B cell (primary cell): ENCODE measurements around the gene JARID2. TPM values are rescaled to one million over a fixed set of nuclear protein-coding genes. Genes with fewer than 3 reads are reported as not detected.

ENCODE experiments used
- ATAC-seq: fragments of 200-7000 bp; cut with Tn5 transposase; one replicate; pipeline ENCODE4 v1.10.0; 2021; ENCODE audit warnings: low read depth, mild to moderate bottlenecking, moderate number of reproducible peaks, moderate library complexity
- CTCF ChIA-PET: fragments of 350-600 bp; sonication (Branson Sonifier 250); formaldehyde crosslinking; loops from one replicate; lab custom pipeline; 2021; ENCODE audit warnings: antibody characterized with exemption, inconsistent platforms; lab: Charles Lee
- POLR2A ChIA-PET: fragments of 350-600 bp; sonication (Branson Sonifier 250); formaldehyde crosslinking; loops from one replicate; lab custom pipeline; 2021; ENCODE audit warnings: antibody characterized with exemption; lab: Charles Lee
- DNase-seq: peaks from one replicate; pipeline ENCODE4 v3.0.0; 2013
- H2AFZ ChIP-seq: 2 replicates; pipeline ENCODE4 v1.6.1; 2012; ENCODE audit warnings: mild to moderate bottlenecking, low read depth, low read length; ENCODE audit not compliant: insufficient read depth, poor library complexity, severe bottlenecking
- H3K27ac ChIP-seq, 2 donors: 1 replicate in 1 of 2; 2 replicates in 1 of 2; pipeline ENCODE4 v1.5.1; 2012 to 2013; ENCODE audit warnings: low read length in 2 of 2, mild to moderate bottlenecking in 2 of 2, moderate library complexity in 1 of 2
- H3K27me3 ChIP-seq, 4 experiments: fragments of 200-600 bp in 1 of 4; sonication (generic) in 1 of 4; replicated peaks in 1 of 4; 1 replicate in 2 of 4; 2 replicates in 2 of 4; pipeline versions ENCODE4 v1.6.1 to v1.7.0; 2013 to 2016; ENCODE audit warnings: low read length in 3 of 4, mild to moderate bottlenecking in 2 of 4, mixed read lengths in 1 of 4, moderate library complexity in 1 of 4; ENCODE audit not compliant: insufficient read depth in 4 of 4, control insufficient read depth in 3 of 4; ENCODE audit errors: control extremely low read depth in 1 of 4
- H3K36me3 ChIP-seq, 2 experiments: replicated peaks in 1 of 2; 1 replicate in 1 of 2; 2 replicates in 1 of 2; pipeline versions ENCODE4 v1.6.1 to v1.7.1; 2013; ENCODE audit warnings: low read length in 1 of 2; ENCODE audit not compliant: insufficient read depth in 2 of 2, control insufficient read depth in 1 of 2; ENCODE audit errors: control extremely low read depth in 1 of 2, extremely low read depth in 1 of 2
- H3K4me1 ChIP-seq, 2 donors: fragments of 200-600 bp in 1 of 2; sonication (generic) in 1 of 2; 1 replicate in 1 of 2; 2 replicates in 1 of 2; pipeline versions ENCODE4 v1.5.1 to v1.6.1; 2013 to 2017; ENCODE audit warnings: low read length in 2 of 2; ENCODE audit not compliant: control insufficient read depth in 2 of 2, insufficient read depth in 2 of 2
- H3K4me2 ChIP-seq: replicated peaks from 2 replicates; pipeline ENCODE3; 2012; ENCODE audit warnings: mild to moderate bottlenecking, low read depth, low read length; ENCODE audit not compliant: poor library complexity, severe bottlenecking
- H3K4me3 ChIP-seq, 5 experiments: fragments of 200-600 bp in 1 of 5; sonication (generic) in 1 of 5; 1 replicate in 3 of 5; 2 replicates in 2 of 5; pipeline versions ENCODE4 v1.5.1 to v1.7.0; 2011 to 2016; ENCODE audit warnings: low read length in 4 of 5, mild to moderate bottlenecking in 4 of 5, low read depth in 2 of 5, control low read depth in 1 of 5, moderate library complexity in 1 of 5; ENCODE audit not compliant: insufficient read depth in 1 of 5; ENCODE audit errors: control extremely low read depth in 1 of 5, extremely low read depth in 1 of 5
- H3K79me2 ChIP-seq: fragments of 200-600 bp; sonication (generic); one replicate; pipeline ENCODE4 v1.6.0; 2016; ENCODE audit warnings: low read length; ENCODE audit not compliant: control insufficient read depth, insufficient read depth
- H3K9ac ChIP-seq: fragments of 200-600 bp; sonication (generic); 2 replicates; pipeline ENCODE4 v1.6.1; 2017; ENCODE audit warnings: mild to moderate bottlenecking, low read length, moderate library complexity
- H3K9me3 ChIP-seq, 3 donors: one replicate each; pipeline versions ENCODE4 v1.6.1 to v1.7.1; 2013; ENCODE audit warnings: low read length in 2 of 3; ENCODE audit not compliant: control insufficient read depth in 2 of 3, insufficient read depth in 1 of 3; ENCODE audit errors: control extremely low read depth in 1 of 3
- H4K20me1 ChIP-seq: 2 replicates; pipeline ENCODE4 v1.6.0; 2012; ENCODE audit warnings: mild to moderate bottlenecking, low read length; ENCODE audit not compliant: insufficient read depth, control insufficient read depth, poor library complexity, severe bottlenecking
- H3K27ac Mint-ChIP-seq: one replicate; pipeline ENCODE4 v1.8.0; 2021; ENCODE audit warnings: mixed read lengths
- H3K27me3 Mint-ChIP-seq: one replicate; pipeline ENCODE4 v1.8.0; 2021; ENCODE audit warnings: mixed read lengths
- H3K4me1 Mint-ChIP-seq: one replicate; pipeline ENCODE4 v1.8.0; 2021; ENCODE audit warnings: mixed read lengths
- H3K4me3 Mint-ChIP-seq: one replicate; pipeline ENCODE4 v1.8.0; 2021; ENCODE audit warnings: mixed read lengths
- H3K9me3 Mint-ChIP-seq: one replicate; pipeline ENCODE4 v1.8.0; 2022; ENCODE audit warnings: mixed read lengths; ENCODE audit not compliant: insufficient read depth
- EZH2 ChIP-seq: IDR thresholded peaks from 2 replicates; pipeline ENCODE4 v1.6.1; 2012; ENCODE audit warnings: borderline replicate concordance, low read depth, mild to moderate bottlenecking, moderate library complexity, low read length; ENCODE audit not compliant: insufficient read depth, poor library complexity, severe bottlenecking
- WGBS: methylation state at CpG from one replicate; pipeline ENCODE4 v1.1.5; 2013; ENCODE audit warnings: missing lambda C conversion rate; ENCODE audit not compliant: insufficient coverage; 5-methylcytosine and 5-hydroxymethylcytosine counted together
- intact Hi-C: fragments of 100-400 bp; cut with micrococcal nuclease; formaldehyde crosslinking; loops from one replicate; pipeline ENCODE4 v1.10.0; 2022
- polyA plus RNA-seq: library from polyadenylated mRNA; depleted of rRNA; stranded (reverse); fragments of >200 nt; gene quantifications from 2 replicates; pipeline ENCODE4 v1.2.3, GENCODE V29; 2012
- total RNA-seq, 2 donors: library from RNA; stranded (reverse); fragments of 120-200 nt in 1 of 2; gene quantifications; 1 replicate in 1 of 2; 2 replicates in 1 of 2; pipeline versions ENCODE4 v1.2.3 to v1.2.4, GENCODE V29; 2013 to 2022
- TF ChIP-seq, protein P1 (sequence below): fragments of 200-600 bp; IDR thresholded peaks from one replicate; pipeline ENCODE4 v1.8.0; 2022; ENCODE audit warnings: antibody characterized with exemption, mild to moderate bottlenecking

Gene JARID2
- total and polyA plus RNA-seq, 2 donors (not counting 1 experiment from before 2014, with no cell fraction given): 11.0 to 58.1 TPM

DNA sequence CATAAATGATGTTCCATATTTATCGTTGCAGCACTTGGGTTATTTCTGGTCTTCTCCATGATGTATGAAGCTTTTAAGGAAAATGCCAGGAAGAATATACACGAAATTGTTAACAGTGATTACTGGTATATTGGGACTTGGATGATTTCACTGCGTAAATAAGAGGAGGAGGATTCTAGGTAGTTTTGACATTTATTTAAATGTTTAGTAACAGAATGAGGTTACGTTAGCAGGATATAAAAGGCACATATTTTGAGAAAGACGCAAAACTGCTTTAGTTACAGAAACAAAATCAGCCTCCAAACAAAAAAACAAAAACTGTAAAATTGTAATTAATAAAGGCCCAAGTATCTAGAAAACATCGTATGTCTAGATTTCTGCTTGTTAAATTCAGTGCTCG is 147.7 kb downstream of the JARID2 start:
- Histone ChIP-seq H3K79me2 (peaks cover 100% of the 10 kb centered on the region), H3K27me3 (no peaks in the 10 kb centered on the region), H3K36me3 (peaks cover 0 to 1% of the 10 kb centered on the region in 2 experiments), H3K27ac (no peak overlapping the region), H3K4me2 (no peak overlapping the region), H3K4me1 (peaks cover 42 to 46% of the 10 kb centered on the region in 2 donors), H3K9ac (no peak overlapping the region), H3K9me3 (no peaks in the 10 kb centered on the region), H3K4me3 (no peak overlapping the region), H2AFZ (no peak overlapping the region), H4K20me1 (peaks cover 70% of the 10 kb centered on the region)
- Mint-ChIP-seq H3K27ac (no peak overlapping the region), H3K9me3 (no peaks in the 10 kb centered on the region), H3K4me3 (no peak overlapping the region), H3K4me1 (peaks cover 56% of the 10 kb centered on the region), H3K27me3 (no peaks in the 10 kb centered on the region)
- intact Hi-C loops: no loop called here
- DNase-seq (no peak), ATAC-seq (no peak)
- TF ChIP-seq, protein P1, sequence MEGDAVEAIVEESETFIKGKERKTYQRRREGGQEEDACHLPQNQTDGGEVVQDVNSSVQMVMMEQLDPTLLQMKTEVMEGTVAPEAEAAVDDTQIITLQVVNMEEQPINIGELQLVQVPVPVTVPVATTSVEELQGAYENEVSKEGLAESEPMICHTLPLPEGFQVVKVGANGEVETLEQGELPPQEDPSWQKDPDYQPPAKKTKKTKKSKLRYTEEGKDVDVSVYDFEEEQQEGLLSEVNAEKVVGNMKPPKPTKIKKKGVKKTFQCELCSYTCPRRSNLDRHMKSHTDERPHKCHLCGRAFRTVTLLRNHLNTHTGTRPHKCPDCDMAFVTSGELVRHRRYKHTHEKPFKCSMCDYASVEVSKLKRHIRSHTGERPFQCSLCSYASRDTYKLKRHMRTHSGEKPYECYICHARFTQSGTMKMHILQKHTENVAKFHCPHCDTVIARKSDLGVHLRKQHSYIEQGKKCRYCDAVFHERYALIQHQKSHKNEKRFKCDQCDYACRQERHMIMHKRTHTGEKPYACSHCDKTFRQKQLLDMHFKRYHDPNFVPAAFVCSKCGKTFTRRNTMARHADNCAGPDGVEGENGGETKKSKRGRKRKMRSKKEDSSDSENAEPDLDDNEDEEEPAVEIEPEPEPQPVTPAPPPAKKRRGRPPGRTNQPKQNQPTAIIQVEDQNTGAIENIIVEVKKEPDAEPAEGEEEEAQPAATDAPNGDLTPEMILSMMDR: no peak
- TF ChIP-seq EZH2: no peak
- ChIA-PET POLR2A (no interaction called here), CTCF (interaction anchor here (1.3 to 1.5 kb wide), 3 partner anchors 9 to 148 kb away, joined by 3 read pairs; partner anchors contain the start of gene JARID2)
- WGBS: 97% methylated on average over 3 of the region's 7 CpGs

DNA sequence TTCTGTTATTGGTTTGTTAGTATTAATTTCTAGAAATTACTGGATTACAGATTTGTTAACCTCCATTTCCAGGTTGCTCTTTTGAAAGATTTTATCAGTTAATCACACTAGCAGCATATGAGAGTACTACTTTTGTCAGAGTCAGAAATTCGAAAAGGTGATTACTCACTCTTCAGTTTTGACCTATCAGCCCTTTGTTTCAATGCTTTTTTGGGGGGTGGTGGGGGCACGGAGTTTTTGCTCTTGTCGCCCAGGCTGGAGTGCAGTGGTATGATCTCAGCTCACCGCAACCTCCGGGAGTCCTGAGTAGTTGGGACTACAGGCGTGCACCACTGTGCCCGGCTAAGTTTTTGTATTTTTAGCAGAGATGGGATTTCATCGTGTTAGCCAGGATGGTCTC is 149.2 kb downstream of the JARID2 start:
- Histone ChIP-seq H3K36me3 (peaks cover 0 to 1% of the 10 kb centered on the region in 2 experiments), H3K27ac (no peak overlapping the region), H3K4me1 (peaks cover 40 to 46% of the 10 kb centered on the region in 2 donors), H3K4me3 (no peak overlapping the region), H3K27me3 (no peaks in the 10 kb centered on the region), H3K79me2 (peaks cover 100% of the 10 kb centered on the region), H2AFZ (no peak overlapping the region), H3K9ac (no peak overlapping the region), H3K4me2 (no peak overlapping the region), H4K20me1 (peaks cover 70% of the 10 kb centered on the region), H3K9me3 (no peaks in the 10 kb centered on the region)
- no peak for ATAC-seq
- Mint-ChIP-seq H3K4me1 (peaks cover 56% of the 10 kb centered on the region), H3K9me3 (no peaks in the 10 kb centered on the region), H3K27ac (no peak overlapping the region), H3K4me3 (no peak overlapping the region), H3K27me3 (no peaks in the 10 kb centered on the region)
- ChIA-PET POLR2A (no interaction called here), CTCF (interaction anchor here (0.7 kb wide), 2 partner anchors 1035 to 1328 kb away, joined by 3 read pairs; no protein-coding TSS in a partner anchor)
- DNase-seq: no peak
- intact Hi-C loops: no loop called here
- TF ChIP-seq, protein P1: no peak
- TF ChIP-seq EZH2: no peak
- WGBS: 91% methylated on average over 7 of the region's 8 CpGs
